Parathyroid adenoma (tissue), 2 donors: Measurements from ENCODE around the gene ANO2.

Experiments used
- H2AFZ ChIP-seq: fragments of 300-600 bp; sonication (generic); one replicate; pipeline ENCODE4 v1.7.0; 2017; ENCODE audit warnings: antibody characterized with exemption, mild to moderate bottlenecking
- H3K27ac ChIP-seq: fragments of 300-600 bp; sonication (generic); one replicate; pipeline ENCODE4 v1.7.0; 2017
- H3K27me3 ChIP-seq: fragments of 300-600 bp; sonication (generic); one replicate; pipeline ENCODE4 v1.7.0; 2017; ENCODE audit warnings: low read length; ENCODE audit not compliant: control insufficient read depth, insufficient read depth
- H3K36me3 ChIP-seq: fragments of 300-600 bp; sonication (generic); one replicate; pipeline ENCODE4 v1.7.0; 2017; ENCODE audit warnings: low read length; ENCODE audit not compliant: control insufficient read depth, insufficient read depth
- H3K4me1 ChIP-seq: fragments of 300-600 bp; sonication (generic); one replicate; pipeline ENCODE4 v1.7.0; 2017; ENCODE audit warnings: control low read depth
- H3K4me2 ChIP-seq: fragments of 300-600 bp; sonication (generic); one replicate; pipeline ENCODE4 v1.7.0; 2017; ENCODE audit warnings: low read length
- H3K4me3 ChIP-seq: fragments of 300-600 bp; sonication (generic); one replicate; pipeline ENCODE4 v1.7.0; 2017; ENCODE audit warnings: low read depth, low read length
- H3K79me2 ChIP-seq: fragments of 300-600 bp; sonication (generic); one replicate; pipeline ENCODE4 v1.7.0; 2017; ENCODE audit warnings: control low read depth
- H3K9ac ChIP-seq: fragments of 300-600 bp; sonication (generic); one replicate; pipeline ENCODE4 v1.7.0; 2017; ENCODE audit warnings: mild to moderate bottlenecking
- H3K9me3 ChIP-seq: fragments of 300-600 bp; sonication (generic); one replicate; pipeline ENCODE4 v1.7.0; 2017; ENCODE audit warnings: low read length; ENCODE audit not compliant: control insufficient read depth
- TF ChIP-seq, protein P1 (sequence below): fragments of 300-600 bp; sonication (generic); IDR thresholded peaks from one replicate; pipeline ENCODE4 v1.7.0; 2017; ENCODE audit warnings: antibody characterized with exemption, mild to moderate bottlenecking
- donor health status: primary hyperparathyroidism.

Gene ANO2

DNA sequence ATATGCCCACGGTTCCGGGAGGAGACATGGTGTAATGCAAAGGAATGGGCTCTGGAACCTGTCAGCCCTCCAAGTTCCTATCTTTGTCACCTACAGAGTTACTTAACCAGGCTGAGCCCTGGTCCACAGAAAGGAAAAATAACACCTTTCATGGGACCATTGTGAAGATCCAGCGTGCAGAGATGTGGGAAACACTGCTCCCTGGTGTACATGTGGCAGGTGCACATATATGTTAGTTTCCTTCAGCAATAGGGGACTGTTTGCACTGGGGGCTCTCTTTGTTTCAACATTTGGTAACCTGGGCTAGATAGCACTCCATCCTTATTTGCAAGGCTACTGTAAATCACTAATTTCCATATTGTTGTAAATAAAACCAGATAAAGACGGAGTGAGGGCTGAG, 72.3 kb downstream of the ANO2 start:
- H3K4me1 ChIP-seq: no peaks in the 10 kb centered on the region
- no peaks in the 10 kb centered on the region for H3K36me3 ChIP-seq
- no peaks in the 10 kb centered on the region for H3K79me2 ChIP-seq
- H3K27me3 ChIP-seq: no peaks in the 10 kb centered on the region
- no peak overlapping the region for H3K4me3 ChIP-seq
- TF ChIP-seq, protein P1, sequence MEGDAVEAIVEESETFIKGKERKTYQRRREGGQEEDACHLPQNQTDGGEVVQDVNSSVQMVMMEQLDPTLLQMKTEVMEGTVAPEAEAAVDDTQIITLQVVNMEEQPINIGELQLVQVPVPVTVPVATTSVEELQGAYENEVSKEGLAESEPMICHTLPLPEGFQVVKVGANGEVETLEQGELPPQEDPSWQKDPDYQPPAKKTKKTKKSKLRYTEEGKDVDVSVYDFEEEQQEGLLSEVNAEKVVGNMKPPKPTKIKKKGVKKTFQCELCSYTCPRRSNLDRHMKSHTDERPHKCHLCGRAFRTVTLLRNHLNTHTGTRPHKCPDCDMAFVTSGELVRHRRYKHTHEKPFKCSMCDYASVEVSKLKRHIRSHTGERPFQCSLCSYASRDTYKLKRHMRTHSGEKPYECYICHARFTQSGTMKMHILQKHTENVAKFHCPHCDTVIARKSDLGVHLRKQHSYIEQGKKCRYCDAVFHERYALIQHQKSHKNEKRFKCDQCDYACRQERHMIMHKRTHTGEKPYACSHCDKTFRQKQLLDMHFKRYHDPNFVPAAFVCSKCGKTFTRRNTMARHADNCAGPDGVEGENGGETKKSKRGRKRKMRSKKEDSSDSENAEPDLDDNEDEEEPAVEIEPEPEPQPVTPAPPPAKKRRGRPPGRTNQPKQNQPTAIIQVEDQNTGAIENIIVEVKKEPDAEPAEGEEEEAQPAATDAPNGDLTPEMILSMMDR: no peak
- no peak overlapping the region for H3K9ac ChIP-seq
- H3K4me2 ChIP-seq: no peak overlapping the region
- H3K27ac ChIP-seq: no peak overlapping the region
- no peaks in the 10 kb centered on the region for H3K9me3 ChIP-seq
- no peak overlapping the region for H2AFZ ChIP-seq

DNA sequence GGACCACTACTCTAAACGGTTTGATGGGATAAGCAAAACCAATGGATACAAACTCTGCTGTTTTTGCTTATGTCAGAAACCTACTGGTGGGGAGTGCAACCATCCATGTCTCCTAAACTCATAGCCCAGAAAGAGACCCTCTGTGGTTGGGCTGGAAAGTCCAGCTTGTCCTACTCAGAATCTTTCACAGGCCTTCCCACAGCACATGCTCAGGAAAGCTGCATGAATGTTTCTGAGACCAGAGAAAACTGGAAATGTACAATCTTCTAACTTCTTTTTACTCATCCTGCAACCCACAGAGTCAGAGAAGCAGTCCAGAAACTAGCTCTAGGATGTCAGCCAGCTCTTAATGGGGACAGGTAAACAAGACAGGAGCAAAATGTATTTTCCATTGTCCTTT, 73.3 kb downstream of the ANO2 start:
- no peak overlapping the region for H3K9ac ChIP-seq
- H3K79me2 ChIP-seq: no peaks in the 10 kb centered on the region
- TF ChIP-seq, protein P1: no peak
- H3K27ac ChIP-seq: no peak overlapping the region
- no peaks in the 10 kb centered on the region for H3K27me3 ChIP-seq
- H3K4me3 ChIP-seq: no peak overlapping the region
- H3K36me3 ChIP-seq: no peaks in the 10 kb centered on the region
- no peaks in the 10 kb centered on the region for H3K9me3 ChIP-seq
- no peak overlapping the region for H3K4me2 ChIP-seq
- no peak overlapping the region for H2AFZ ChIP-seq
- H3K4me1 ChIP-seq: no peaks in the 10 kb centered on the region

DNA sequence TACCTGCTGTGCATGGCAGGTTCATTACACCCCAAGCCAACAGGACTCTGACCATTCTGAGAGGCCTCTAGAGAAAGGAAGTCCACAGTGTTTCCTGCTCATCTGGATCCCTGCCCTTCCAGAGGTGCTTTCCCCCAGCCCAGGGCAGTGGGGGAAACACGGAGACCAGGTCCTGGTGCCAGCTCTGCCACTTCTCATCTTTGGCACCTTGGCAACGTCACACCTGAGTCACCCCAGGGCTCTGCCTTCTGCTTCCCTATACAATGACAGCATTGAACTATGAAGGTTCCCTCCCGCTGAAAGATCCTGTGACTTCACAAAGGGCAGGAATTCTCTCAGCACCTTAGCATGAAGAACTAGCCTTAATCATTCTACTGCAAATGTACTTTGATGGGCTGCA, 74.9 kb downstream of the ANO2 start:
- H3K9ac ChIP-seq: no peak overlapping the region
- TF ChIP-seq, protein P1: no peak
- H3K4me1 ChIP-seq: no peaks in the 10 kb centered on the region
- H3K27ac ChIP-seq: no peak overlapping the region
- no peak overlapping the region for H2AFZ ChIP-seq
- no peaks in the 10 kb centered on the region for H3K79me2 ChIP-seq
- H3K9me3 ChIP-seq: no peaks in the 10 kb centered on the region
- H3K27me3 ChIP-seq: no peaks in the 10 kb centered on the region
- no peak overlapping the region for H3K4me3 ChIP-seq
- no peak overlapping the region for H3K4me2 ChIP-seq
- H3K36me3 ChIP-seq: no peaks in the 10 kb centered on the region

DNA sequence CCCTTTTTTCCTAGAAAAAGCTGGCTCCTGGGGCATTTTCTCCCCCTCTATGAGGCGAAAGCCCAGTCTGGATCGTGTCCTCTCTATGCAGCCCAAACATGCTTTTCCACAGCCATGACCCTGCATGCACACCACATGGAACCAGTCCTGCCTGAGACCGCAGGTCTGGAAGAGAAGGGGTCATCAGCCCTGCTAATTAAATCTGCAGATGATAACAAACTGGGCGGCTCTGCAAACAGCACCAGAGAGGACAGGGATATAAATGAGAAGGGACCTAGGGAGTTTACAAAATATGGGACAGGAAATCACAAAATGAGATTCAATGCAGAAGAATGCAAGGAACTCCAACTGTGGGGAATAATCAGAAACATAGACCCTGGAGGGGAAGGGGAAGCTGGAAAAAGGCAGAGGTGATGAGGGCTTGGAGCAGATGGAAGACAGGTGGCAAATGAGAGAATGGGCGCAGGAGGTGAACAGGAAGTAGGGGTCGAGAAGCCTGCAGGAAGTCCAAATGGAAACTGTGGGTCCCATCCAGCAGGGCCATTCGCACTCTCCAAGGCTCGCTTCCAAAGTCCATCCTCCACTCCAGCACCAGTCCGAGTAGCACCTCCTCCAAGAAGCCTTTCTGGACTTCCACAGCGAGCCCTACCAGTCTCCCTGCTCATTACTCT, 76.3 kb downstream of the ANO2 start:
- Histone ChIP-seq H2AFZ (no peak overlapping the region), H3K27me3 (no peaks in the 10 kb centered on the region), H3K9me3 (no peaks in the 10 kb centered on the region), H3K9ac (no peak overlapping the region), H3K4me3 (no peak overlapping the region), H3K4me1 (no peaks in the 10 kb centered on the region), H3K4me2 (no peak overlapping the region), H3K79me2 (no peaks in the 10 kb centered on the region), H3K36me3 (no peaks in the 10 kb centered on the region), H3K27ac (no peak overlapping the region)
- TF ChIP-seq, protein P1: no peak

DNA sequence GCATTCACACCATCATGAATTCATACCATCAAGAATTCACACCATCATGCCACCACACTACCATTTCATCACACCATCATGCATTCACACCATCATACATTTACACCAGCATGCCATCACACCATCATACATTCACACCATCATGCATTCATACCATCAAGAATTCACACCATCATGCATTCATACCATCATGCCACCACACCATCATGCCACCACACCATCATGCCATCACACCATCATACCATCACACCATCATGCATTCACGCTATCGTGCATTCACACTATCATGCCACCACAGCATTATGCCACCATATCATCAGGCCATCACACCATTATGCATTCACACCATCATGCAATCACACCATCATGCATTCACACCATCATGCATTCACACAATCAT, 79.7 kb downstream of the ANO2 start:
- no peak overlapping the region for H3K27ac ChIP-seq
- H3K9me3 ChIP-seq: no peaks in the 10 kb centered on the region
- TF ChIP-seq, protein P1: no peak
- no peak overlapping the region for H3K9ac ChIP-seq
- H3K79me2 ChIP-seq: no peaks in the 10 kb centered on the region
- no peaks in the 10 kb centered on the region for H3K36me3 ChIP-seq
- no peak overlapping the region for H2AFZ ChIP-seq
- no peaks in the 10 kb centered on the region for H3K4me1 ChIP-seq
- H3K27me3 ChIP-seq: no peaks in the 10 kb centered on the region
- H3K4me3 ChIP-seq: no peak overlapping the region
- no peak overlapping the region for H3K4me2 ChIP-seq
